Measurements from ENCODE around the gene CHM.

Gene CHM

DNA sequence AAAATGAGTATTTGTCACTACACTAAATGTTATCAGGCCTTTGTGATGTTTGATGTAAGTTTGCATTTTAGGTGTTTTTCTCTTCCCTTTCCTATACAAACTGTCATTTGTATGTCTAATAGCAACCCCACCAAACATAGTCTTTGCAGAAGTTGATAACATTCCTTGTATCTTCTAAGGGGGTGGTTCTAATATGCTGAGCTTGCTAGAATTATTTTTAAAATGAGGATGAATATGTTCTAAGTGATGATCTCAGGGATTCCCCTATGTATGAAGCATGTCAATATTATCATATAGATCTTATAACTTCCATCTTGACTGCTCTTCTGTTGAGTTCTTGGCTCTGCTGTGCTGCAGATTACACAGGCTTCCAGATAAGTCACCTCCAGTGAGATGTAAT is 3.1 kb downstream of the CHM start:
- TF ChIP-seq, protein P1, sequence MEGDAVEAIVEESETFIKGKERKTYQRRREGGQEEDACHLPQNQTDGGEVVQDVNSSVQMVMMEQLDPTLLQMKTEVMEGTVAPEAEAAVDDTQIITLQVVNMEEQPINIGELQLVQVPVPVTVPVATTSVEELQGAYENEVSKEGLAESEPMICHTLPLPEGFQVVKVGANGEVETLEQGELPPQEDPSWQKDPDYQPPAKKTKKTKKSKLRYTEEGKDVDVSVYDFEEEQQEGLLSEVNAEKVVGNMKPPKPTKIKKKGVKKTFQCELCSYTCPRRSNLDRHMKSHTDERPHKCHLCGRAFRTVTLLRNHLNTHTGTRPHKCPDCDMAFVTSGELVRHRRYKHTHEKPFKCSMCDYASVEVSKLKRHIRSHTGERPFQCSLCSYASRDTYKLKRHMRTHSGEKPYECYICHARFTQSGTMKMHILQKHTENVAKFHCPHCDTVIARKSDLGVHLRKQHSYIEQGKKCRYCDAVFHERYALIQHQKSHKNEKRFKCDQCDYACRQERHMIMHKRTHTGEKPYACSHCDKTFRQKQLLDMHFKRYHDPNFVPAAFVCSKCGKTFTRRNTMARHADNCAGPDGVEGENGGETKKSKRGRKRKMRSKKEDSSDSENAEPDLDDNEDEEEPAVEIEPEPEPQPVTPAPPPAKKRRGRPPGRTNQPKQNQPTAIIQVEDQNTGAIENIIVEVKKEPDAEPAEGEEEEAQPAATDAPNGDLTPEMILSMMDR (IDR thresholded peaks at IDR 0.05; ENCODE audit: control insufficient read depth, insufficient read depth, low read depth, low read length, missing control alignments), result no peak
- H3K4me3 ChIP-seq (ENCODE audit: control insufficient read depth, low read depth, low read length), result no peak overlapping the region
- no peak for DNase-seq (ENCODE audit: low read depth)

DNA sequence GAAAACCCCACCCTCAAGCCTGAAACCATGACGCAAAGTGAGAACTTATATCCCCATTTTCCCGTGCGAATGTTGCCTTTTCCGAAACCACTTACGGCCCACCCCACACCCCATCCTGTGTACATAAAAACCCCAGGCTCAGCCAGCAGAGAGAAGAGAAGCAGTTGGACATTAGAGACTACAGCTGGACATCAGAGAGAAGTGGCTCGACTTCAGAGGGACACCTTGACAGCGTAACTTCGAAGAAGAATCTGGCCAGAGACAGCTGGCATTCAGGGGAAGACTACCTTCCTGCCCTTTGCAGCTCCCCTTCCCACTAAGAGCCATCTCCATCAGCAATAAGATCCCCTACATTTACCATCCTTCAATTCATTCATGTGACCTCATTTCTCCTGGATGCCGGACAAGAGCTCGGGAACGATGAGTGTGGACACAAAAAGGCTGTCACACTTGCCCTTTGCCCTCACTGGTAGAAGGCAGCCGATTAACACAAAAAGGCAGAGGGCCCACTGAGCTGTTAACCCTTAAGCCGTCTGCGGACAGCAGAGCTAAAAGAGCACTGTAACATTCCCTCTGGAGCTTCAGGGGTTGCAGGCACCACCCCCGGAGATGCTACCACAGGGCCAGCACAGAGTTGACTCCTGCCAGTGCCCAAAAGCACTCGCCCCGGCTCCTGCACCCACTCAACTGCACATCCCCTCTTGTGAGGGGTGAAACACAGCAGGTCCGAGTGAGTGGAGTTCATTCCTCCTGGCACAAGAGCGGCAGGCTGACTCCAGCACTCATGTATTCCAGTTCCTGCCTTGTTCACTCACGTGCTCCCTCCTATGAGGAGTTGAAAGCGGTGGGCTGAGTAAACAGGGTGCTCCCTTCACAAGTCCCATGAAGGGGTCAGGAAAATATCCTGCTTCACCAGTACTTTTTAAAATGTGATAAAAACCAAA is 7.5 kb downstream of the CHM start:
- TF ChIP-seq, protein P1 (IDR thresholded peaks at IDR 0.05; ENCODE audit: control insufficient read depth, insufficient read depth, low read depth, low read length, missing control alignments), result no peak
- no peak overlapping the region for H3K4me3 ChIP-seq (ENCODE audit: control insufficient read depth, low read depth, low read length)
- no peak for DNase-seq (ENCODE audit: low read depth)

GRCh38 chrX:86033385-86033784 is 14.0 kb downstream of the CHM start:
- no peak overlapping the region for H3K4me3 ChIP-seq (ENCODE audit: control insufficient read depth, low read depth, low read length)
- no peak for DNase-seq (ENCODE audit: low read depth)
- TF ChIP-seq, protein P1 (IDR thresholded peaks at IDR 0.05; ENCODE audit: control insufficient read depth, insufficient read depth, low read depth, low read length, missing control alignments), result no peak

DNA sequence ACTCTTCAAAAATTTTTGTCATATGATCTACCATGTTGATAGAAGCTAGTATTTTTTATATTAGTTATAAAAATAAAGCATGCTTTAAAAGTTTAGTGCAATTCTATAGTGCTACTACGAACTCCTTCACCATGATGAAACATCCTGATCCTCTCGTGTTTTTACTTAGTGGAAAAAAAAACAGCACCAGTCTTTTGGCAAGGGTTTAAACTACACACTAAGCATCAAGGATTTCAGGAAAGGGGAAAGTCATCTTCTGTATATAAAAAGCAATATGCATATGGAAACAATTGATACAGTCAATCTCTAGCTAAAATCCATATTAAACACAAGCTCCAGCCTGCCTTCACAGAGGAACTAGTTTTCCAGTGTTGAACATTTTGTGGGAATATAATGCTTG is 18.7 kb downstream of the CHM start:
- no peak for DNase-seq (ENCODE audit: low read depth)
- no peak overlapping the region for H3K4me3 ChIP-seq (ENCODE audit: control insufficient read depth, low read depth, low read length)
- TF ChIP-seq, protein P1 (IDR thresholded peaks at IDR 0.05; ENCODE audit: control insufficient read depth, insufficient read depth, low read depth, low read length, missing control alignments), result no peak

DNA sequence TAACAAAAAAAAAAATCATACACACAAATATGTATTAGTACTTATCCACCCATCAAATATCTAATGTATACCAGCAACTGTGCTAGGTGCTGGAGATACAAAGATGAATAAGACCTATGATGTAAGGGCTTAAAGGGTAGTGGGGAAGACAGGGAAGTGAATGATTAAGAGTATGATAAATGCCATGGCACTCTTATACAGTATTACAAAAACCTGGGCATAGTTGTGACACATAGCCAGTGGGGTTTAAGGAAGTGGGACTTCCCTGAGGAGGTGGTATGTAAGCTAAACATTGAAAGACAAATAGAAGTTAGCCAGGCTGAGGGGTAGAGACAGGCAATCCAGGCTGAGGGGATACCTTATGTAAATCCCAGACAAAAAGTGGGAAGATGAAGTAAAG is 23.5 kb downstream of the CHM start:
- DNase-seq (ENCODE audit: low read depth), result no peak
- H3K4me3 ChIP-seq (ENCODE audit: control insufficient read depth, low read depth, low read length), result no peak overlapping the region
- TF ChIP-seq, protein P1 (IDR thresholded peaks at IDR 0.05; ENCODE audit: control insufficient read depth, insufficient read depth, low read depth, low read length, missing control alignments), result no peak

DNA sequence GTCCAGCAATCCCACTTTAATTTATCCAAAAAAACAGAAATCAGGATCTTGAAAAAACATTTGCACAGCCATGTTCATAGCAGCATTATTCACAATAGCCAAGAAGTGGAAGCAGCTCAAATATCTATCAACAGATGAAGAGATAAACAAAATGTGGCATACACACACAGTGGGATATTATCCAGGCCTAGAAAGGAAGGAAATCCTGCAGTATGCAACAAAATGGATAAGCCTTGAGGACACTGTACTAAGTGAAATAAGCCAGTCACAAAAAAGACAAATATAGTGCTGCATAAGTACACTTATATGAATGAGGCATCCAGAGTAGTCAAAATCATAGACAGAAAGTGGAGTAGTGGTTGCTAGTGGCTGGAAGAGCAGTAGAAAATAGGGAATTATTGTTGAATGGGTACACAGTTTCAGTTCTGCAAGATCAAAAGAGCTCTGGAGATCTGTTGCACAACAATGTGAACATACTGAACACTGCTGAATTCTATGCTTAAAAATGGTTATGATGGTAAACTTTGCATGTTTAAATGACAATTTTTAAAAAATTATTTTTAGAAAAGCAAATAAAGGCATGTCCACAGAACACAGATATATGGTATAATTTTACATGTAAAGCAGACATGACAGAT is 25.6 kb downstream of the CHM start:
- H3K4me3 ChIP-seq (ENCODE audit: control insufficient read depth, low read depth, low read length), result no peak overlapping the region
- no peak for DNase-seq (ENCODE audit: low read depth)
- TF ChIP-seq, protein P1 (IDR thresholded peaks at IDR 0.05; ENCODE audit: control insufficient read depth, insufficient read depth, low read depth, low read length, missing control alignments), result no peak
